Spleen (tissue), 7 donors: ENCODE results near the gene STK11IP.

ENCODE experiments used
- POLR2AphosphoS5 ChIP-seq, 3 donors: sonication (generic); formaldehyde crosslinking; IDR thresholded peaks; one replicate each; pipeline ENCODE4 v1.5.1; 2017; ENCODE audit warnings: antibody characterized with exemption in 3 of 3
- TF ChIP-seq, protein P1 (sequence below), 11 experiments: fragments of 200-600 bp in 7 of 11; fragments of 450-650 bp in 4 of 11; sonication (generic) in 4 of 11; IDR thresholded peaks in 8 of 11; conservative IDR thresholded peaks in 3 of 11; 1 replicate in 7 of 11; 2 replicates in 4 of 11; pipeline versions ENCODE4 v1.4.0 to v1.8.0; 2016 to 2021; ENCODE audit warnings: antibody characterized with exemption in 11 of 11, inconsistent platforms in 4 of 11, mild to moderate bottlenecking in 1 of 11
- donor health status: DM: no; HTN: no; CAD: no; lungs with moderate emphysema.
- donor health status: DM: no; HTN: no; CAD: no.
- donor health status: DM: no; HTN: no; CAD: no.

DNA sequence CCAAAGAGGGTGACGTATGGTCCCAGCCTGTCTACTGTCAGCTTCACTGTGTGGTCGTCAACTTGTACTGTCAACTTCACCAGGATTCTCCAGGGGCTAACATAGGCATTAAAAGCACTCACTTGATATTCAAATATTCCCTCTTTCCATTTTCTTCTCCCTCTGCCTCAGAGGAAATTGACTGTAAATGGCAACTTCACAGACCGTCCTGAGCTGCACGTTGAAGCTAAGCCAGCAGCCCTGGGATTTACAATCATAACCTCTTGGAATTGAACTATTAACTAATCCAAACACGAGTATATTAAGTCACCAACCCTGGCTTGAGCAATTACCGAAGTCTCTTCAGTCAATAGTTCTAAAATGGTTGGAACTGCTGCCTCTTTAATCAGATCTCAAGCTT lies 68.3 kb downstream of the STK11IP start:
- TF ChIP-seq, protein P1, sequence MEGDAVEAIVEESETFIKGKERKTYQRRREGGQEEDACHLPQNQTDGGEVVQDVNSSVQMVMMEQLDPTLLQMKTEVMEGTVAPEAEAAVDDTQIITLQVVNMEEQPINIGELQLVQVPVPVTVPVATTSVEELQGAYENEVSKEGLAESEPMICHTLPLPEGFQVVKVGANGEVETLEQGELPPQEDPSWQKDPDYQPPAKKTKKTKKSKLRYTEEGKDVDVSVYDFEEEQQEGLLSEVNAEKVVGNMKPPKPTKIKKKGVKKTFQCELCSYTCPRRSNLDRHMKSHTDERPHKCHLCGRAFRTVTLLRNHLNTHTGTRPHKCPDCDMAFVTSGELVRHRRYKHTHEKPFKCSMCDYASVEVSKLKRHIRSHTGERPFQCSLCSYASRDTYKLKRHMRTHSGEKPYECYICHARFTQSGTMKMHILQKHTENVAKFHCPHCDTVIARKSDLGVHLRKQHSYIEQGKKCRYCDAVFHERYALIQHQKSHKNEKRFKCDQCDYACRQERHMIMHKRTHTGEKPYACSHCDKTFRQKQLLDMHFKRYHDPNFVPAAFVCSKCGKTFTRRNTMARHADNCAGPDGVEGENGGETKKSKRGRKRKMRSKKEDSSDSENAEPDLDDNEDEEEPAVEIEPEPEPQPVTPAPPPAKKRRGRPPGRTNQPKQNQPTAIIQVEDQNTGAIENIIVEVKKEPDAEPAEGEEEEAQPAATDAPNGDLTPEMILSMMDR (IDR thresholded peaks at IDR 0.05 in 8 of 11, conservative IDR thresholded peaks at IDR 0.05 in 3 of 11), result no peak
- TF ChIP-seq POLR2AphosphoS5 (IDR thresholded peaks at IDR 0.05), result no peak
